GM19240 (cell line): ENCODE data around the gene GARIN5B.

Experiments used
- DNase-seq: peaks from one replicate; pipeline ENCODE4 v3.0.0; 2011; ENCODE audit warnings: low spot score; ENCODE audit not compliant: insufficient read length

The GARIN5B gene

DNA sequence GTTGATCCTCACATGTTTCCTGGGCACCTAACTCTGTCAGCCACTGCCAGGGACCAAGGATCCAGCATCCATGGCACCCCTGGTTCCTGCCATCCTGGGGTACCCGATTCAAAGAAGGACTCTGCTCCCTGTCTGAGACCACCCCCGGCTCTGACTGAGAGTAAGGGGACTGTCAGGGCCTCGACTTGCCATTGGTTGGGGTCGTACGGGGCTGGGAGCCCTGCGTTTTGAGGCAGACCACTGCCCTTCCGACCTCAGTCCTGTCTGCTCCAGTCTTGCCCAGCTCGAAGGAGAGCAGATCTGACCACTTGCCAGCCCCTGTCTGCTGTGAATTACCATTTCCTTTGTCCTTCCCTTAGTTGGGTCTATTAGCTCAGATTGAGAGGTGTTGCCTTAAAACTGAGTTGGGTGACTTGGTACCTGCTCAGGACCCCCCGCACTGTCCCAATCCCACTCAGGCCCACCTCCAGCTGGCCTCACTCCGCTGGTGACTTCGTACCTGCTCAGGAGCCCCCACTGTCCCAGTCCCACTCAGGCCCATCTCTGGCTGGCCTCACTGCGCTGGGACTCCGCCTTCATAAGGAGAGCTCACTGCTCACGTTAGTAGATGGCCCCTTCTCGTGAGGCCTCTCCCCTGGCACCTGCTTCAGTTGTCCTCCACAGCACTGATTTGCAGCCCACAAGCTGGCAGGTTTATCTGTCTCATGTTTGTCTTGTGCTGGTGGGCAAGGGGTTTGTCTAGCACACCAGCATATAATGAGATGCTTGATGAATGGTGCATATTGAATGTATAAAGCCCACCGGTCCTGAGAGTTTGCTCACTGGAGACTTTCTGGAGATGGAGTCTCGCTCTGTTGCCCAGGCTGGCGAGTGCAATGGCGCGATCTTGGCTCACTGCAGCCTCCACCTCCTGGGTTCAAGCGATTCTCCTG, 26.6 kb upstream of the GARIN5B start:
- DNase-seq: no peak

DNA sequence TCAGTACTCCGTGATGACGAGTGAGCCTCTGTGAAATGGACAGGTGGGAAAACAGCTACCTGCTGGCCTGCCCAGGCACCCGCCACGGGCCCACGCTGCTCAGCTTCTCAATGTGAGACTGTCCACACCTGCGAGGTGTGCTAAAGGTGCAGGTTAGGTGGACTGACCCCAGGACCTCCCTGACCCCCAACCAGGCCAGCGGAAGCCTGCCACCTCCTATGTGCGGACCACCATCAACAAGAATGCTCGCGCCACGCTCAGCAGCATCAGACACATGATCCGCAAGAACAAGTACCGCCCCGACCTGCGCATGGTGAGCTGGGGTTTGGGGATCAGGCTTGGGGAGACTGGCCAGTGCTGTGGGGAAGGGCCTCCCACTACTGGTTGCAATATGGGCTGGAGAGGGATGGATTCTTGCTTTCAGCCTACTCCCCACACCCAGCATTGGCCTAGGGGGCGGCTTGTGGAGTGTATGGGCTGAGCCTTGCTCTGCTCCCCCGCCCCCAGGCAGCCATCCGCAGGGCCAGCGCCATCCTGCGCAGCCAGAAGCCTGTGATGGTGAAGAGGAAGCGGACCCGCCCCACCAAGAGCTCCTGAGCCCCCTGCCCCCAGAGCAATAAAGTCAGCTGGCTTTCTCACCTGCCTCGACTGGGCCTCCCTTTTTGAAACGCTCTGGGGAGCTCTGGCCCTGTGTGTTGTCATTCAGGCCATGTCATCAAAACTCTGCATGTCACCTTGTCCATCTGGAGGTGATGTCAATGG, 24.9 kb upstream of the GARIN5B start:
- DNase-seq: no peak

DNA sequence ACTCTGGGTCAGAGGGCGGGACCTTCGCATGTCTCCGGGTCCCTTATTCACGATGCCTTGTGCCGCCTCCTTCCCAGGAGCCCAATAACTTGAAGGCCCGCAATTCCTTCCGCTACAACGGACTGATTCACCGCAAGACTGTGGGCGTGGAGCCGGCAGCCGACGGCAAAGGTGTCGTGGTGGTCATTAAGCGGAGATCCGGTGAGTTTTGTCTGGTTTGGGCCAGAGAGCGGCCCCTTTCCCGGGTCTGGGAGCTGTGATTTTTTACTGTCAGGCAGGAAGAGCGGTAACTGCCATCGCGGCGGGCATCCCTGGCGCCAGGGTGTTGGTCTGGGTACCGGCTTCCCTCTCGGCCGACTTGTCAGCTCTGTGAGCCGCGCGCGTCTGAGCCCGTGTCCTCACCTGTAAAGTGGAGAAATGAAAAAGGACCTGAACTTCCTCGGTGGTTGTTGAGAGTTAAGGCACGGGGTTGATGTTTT, 23.5 kb upstream of the GARIN5B start:
- no peak for DNase-seq

DNA sequence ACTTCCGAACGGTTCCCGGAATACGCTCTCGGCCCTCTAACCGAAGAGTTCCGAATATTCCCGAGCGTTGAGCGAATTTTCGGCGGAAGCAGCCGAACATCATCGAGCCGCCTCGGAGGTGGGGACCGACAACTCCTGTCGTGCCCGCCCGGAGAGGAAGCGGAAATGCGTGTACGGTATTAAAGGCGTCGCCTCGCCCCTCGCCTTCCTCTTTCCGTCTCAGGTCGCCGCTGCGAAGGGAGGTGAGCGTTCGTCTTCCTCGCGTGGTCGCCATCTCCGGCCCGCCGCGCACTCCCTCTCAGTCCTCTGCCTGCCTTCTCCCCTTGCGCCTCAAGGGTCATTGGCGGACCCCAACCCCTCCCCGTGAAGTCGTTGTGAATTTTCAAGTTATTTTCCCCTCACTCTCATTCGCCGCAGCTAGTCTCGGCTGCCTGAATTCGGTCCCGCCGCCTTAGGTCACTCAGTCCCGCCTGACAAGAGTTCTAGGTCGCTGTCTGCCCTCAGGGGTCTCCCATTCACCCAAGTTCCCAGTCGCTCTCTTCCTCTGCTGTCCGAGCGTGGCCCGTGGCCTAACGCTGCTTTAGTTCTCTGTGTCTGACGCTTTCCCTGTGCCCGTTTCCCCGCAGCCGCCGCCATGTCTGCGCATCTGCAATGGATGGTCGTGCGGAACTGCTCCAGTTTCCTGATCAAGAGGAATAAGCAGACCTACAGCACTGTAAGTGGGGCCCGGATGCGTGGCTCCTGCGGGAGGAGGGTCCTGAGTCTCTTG, 22.8 kb upstream of the GARIN5B start, which contains the start of gene RPL28:
TSS of gene RPL28 (plus strand) at position 209 of the 769 bp plus-strand sequence. CDS start at position 635, 426 bp downstream.
- DNase-seq: peak; percentile 98

DNA sequence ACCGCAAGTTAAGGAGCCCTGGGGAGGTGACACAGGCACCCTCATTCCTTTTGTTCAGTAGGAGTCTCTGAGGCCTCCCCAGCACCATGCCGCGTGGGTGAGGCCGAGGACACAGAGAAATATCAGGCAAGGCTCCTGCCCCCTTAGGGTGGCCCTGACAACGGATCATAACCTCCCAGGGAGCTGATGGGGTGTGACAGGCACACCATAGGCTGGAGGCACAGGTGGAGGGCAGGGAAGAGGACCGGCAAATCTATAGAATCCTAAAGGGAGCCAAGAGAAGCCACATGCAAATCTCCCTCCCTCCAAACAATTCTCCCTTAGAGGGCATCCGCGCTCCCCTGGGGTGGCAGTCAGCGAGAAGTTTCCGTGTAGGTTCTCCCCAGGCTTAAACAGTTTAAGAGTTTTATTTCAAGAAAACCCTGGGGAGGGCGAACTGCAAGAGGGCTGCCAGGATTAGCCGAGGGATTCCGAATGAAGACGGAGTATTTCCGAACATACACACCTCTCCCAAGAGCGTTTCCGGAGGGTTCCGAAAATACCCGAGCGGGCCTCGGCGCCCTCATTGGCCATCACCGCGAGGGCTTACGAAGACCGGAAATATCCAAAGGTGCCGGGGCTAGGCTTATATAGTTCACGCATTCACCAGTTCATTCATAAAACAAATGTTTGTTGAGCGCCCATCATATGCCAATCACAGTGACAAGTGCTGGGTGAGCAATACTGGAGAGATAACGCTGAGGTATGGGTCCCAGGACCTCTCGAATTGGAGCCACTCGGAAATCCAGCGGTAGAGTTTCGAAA, 22.1 kb upstream of the GARIN5B start:
- peak; percentile 97 for DNase-seq

DNA sequence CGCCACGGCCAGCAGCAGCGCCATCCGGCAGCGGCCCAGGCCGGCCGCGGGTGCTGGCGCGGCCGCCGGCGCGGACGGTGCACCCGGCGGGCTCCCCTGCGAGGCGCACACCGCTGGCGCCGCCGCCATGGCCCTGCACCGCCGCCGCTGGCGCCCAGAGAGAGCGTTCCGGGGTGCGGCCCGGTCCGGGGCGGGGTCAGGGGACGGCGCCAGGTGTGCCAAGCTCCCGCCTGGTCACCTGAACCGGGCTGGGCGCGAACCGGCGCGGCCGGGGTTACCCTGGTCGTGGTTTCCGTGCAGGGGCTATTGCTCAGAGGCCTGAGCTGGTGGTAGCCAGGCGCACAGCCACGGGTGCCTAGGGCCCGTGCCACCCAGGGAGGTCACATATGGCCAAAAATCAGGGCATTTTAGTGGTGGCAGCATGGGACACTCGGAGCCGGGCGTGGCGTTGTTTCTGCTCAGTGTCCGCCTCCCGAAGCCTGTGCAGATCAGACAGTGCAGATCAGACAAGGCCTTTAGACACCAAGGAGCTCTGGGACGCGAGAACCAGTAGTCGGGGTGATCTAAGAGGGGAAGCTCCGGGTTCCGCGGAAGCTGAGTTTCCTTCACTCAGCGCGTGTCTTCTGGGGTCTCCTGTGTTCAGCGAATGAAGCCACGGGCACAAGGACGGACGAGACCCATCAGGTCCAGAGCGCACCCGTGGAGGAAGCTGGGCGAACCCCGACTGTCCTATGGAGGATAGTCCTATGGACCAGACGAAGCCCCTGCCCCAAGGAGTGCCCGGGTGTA, 21.3 kb upstream of the GARIN5B start, which contains the start of gene TMEM238:
TSS of gene TMEM238 (minus strand) at position 162 of the 789 bp plus-strand sequence. CDS start at position 129, 33 bp downstream.
- DNase-seq: no peak

DNA sequence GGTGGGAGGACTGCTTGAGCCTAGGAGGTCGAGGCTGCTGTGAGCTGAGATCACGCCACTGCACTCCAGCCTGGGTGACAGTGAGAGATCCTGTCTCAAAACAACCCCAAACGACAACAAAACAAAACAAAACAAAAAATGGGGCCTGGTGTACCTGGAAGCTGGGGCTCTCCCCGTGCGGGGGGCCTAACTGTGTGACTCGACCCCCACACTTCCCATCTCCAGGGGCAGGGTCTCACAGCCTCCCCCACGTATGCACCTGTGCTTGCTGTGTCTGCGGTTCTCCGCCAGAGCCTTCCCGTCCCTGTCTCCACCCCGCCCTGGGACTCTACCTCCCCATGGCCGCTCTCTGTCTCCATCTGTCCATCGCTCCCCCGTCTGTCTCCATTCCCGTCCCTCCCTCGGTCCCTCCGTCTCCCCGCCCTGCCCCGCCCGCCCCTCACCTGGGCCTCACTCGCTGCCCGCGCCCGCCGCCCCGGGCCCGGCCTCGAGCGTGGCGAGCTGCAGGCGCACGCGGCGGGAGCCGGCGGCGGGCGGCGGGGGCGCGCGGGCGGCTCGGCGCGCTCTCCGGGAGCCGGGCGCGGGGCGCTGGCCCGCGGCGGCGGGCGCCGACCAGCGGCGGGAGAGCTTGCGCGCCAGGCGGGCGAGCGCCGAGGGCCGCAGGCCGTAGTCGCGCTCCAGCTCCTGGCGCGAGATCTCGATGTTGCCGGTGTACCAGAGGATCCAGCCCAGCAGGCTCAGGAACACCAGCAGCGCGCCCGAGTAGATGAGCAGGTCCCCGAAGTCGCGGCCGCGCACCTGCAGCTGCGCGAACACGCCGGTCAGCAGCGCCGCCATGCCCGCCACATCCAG, 20.4 kb upstream of the GARIN5B start:
- DNase-seq: peak; percentile 81

DNA sequence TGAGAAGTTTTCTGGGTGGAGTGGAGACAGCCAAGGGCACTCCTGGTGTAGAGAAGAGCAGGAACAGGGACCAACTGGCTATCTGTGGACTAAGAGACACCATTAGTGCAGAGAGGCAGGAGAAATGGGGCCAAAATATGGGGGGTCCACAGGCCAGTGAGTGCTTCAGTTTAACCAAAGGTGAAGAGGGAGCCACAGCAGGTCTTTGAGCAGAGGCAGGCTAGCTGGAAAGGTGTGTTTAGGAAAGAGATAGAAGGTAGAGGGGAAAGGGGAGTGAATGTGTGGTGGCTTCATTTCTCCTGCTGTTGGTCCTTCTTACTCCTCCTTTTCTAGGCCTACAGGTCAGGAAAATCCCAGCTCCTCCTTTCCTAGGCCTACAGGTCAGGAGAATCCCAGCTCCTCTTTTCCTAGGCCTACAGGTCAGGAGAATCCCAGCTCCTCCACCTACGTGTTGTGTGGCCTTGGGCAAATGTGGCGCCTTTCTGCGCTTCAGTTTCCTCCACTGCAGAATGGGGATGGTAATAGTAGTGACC, 19.5 kb upstream of the GARIN5B start:
- no peak for DNase-seq

DNA sequence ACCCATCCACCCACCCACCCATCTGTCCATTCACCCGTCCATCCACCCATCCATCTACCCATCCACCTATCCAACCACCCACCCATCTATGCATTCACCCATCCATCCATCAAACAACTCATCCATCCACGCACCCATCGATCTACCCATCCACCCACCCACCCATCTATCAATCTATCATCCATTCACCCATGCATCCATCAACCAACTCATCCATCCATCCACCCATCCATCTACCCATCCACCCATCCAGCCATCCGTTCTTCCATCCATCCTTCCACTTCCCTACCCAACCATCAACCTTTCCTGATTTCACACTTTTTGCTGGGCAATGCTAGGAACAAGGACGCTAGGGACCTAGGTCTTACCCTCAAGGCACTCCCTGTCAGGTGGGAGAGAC, 19.0 kb upstream of the GARIN5B start:
- DNase-seq: no peak

DNA sequence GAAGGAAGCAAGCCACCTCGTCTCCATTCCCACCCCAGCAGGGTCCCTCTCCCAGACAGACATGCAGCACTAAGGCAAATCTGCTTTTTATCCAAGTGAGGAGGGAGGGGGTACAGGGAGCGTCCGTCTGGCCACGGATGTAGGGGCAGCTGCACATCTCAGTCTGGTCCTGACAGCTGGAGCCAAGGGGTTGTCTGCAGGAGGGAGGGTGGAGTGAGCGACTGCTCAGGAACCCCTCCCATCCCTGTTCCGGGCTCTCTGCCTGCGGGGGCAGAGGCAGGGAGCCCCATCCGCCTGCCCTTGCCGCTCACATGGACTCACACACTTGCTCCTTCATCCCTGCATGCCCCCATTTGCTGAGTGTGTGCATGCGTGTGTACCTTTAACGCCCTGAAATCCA, 16.1 kb upstream of the GARIN5B start:
- no peak for DNase-seq

DNA sequence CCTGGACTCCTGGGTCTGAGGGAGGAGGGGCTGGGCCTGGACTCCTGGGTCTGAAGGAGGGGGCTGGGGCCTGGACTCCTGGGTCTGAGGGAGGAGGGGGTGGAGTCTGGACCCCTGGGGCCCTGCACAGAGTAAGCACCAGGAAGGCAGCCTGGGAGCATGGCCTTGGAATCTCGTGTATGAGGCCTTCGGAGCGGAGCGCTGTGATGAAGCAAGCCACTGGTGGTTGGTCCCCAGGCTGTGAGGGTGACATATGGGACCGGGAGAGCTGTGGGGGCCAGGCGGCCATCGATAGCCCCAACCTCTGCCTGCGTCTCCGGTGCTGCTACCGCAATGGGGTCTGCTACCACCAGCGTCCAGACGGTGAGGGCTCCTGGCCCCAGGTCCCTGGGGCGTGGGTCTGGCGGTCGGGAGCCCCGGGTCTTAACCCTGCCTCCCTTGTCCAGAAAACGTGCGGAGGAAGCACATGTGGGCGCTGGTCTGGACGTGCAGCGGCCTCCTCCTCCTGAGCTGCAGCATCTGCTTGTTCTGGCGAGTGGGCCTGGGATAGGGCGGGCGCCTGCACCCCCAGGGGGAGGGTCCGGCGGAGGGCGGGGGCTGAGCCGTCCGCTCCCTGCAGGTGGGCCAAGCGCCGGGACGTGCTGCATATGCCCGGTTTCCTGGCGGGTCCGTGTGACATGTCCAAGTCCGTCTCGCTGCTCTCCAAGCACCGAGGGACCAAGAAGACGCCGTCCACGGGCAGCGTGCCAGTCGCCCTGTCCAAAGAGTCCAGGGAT, 14.5 kb upstream of the GARIN5B start:
- DNase-seq: no peak

DNA sequence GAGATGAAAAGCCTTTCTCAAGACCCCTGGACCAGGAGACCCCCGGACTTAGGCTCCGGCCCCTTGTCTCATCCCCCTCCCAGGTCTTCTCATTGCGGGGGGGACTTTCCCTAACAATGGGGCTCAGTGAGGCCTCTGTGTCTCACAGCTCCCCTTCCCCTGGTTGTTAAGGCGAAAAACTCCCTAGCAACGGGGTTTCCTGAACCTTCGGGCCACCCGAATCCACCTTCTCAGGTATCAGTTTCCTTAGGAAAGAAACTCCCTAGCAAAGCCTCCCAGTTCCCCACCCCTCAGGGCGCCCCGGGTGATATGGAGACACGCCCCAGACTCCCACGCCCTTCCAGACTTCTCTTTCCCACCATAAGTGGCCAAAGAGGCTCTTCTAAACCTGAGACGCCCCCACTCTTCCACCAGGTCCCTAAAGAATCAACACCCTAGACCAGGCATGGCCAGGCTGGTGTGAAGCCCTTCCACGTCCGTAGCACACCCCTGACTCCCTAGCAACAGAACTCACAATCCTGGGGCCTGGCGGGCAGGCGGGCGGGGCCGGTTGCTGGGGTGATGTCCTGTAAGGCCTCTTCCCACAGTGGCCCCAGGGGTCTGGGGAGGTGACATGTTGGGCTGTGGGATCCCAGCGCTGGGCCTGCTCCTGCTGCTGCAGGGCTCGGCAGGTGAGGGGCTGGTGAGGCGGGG, 13.3 kb upstream of the GARIN5B start, which contains the start of gene TMEM190:
TSS of gene TMEM190 (plus strand) at position 586 of the 693 bp plus-strand sequence. CDS start at position 614, 28 bp downstream.
- no peak for DNase-seq

DNA sequence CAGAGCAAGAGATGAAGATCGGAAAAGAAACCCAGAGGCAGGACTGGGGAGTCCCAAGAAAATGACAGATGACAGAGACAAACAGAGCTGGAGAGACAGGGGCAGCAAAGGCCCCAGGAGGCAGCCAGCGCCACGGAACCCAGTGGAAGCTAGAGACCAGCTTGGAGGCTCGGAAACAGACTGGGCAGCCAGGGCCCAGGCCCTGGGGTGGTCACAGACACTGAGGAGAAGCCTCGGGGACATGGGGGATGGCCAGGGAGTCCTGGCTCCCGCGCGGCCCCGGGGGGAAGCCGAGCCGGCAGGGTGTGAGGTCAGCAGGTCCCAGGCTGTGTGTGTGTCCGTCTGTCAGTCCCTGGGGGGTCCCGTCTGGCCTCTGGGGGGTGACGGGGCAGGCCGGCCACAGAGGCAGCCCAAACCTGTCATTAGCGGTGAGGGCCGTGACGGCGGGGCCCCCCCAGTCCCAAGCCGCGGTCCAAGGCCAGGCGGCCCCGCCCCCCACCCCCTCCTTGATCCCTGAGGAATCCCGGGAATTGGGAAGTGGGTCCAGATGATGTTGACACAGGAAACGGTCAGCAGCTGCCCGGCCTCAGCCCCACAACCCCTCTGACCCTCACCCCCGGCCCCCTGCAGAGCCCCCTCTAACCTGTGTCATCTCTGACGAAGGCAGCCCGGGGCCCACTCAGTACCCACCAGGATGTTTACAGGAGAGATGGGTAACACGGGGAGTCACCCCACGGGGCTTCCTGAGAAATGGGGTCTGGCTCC, 11.1 kb upstream of the GARIN5B start:
- DNase-seq: no peak

DNA sequence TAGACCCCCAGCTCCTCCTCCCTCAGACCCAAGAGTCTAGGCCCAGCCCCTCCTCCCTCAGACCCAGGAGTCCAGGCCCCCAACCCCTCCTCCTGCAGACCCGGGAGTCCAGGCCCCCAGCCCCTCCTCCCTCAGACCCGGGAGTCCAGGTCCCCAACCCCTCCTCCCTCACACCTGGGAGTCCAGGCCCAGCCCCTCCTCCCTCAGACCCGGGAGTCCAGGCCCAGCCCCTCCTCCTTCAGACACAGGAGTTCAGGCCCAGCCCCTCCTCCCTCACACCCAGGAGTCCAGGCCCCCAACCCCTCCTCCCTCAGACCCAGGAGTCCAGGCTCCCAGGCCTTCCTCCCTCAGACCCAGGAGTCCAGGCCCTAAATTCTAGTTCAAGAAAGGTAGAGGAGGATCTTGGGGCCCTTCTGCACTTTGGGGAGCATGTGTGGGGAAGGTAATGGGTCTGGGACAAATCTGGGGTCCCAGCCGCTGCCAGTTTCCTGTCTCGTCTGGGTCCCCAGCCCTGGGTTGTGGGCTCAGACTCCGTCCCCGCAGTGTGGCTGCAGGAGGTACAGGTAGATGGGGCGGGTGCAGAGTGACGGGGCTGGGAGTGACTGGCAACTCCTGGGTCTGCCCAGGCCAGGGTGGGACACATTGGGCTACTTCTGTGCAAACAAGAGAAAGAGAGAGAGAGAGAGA, 10.4 kb upstream of the GARIN5B start:
- DNase-seq: no peak

DNA sequence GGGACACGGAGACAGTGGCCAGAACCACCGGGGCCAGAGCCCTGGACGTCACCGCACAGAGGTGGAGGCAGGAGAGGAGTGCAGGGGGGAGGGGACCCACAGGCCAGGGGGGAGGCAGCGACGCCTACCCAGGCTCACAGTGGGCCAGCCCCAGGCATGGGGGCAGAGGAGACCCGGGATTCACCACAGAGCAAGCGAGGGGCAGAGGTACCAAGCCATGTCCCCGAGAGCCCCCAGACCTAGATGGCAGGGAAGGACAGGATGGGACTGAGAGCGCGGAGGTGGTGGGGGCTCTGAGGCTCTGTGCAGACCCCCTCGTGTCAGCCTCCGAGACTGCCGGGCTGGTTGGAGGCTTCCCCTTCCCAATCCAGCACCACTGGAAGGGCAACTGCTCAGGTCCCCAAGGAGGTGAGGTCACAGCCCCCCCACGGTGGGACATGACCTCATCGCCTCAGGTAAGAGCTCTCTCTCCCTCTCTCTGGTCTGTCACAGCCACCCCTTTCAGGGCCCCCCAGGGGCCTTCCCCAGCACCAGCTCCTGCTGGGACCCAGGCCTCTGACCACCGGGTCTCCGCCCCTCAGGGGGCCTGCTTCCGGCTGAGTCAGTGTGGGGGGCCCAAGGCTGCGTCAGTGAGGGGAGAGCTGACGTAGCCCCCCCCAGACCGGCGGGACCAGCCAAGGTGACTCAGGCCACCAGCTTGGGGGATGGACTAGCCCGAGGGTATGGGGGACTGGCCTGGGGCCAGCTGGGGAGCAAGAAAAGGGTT, 9.4 kb upstream of the GARIN5B start:
- no peak for DNase-seq
